Transverse colon (tissue), 4 donors: ENCODE measurements around the gene TMX1.

Experiments
- EP300 ChIP-seq: sonication (generic); formaldehyde crosslinking; IDR thresholded peaks from one replicate; pipeline ENCODE4 v1.6.1; 2017; ENCODE audit warnings: antibody characterized with exemption, low read depth
- POLR2AphosphoS5 ChIP-seq, 3 donors: sonication (generic); formaldehyde crosslinking; IDR thresholded peaks; one replicate each; pipeline ENCODE4 v1.6.1; 2016; ENCODE audit warnings: antibody characterized with exemption in 3 of 3
- TF ChIP-seq, protein P1 (sequence below), 5 experiments: fragments of 200-600 bp in 3 of 5; fragments of 450-650 bp in 2 of 5; sonication (generic) in 3 of 5; IDR thresholded peaks; 1 replicate in 2 of 5; 2 replicates in 3 of 5; pipeline ENCODE4 v1.5.1; 2016 to 2017; ENCODE audit warnings: antibody characterized with exemption in 5 of 5, inconsistent platforms in 3 of 5, mild to moderate bottlenecking in 2 of 5, moderate library complexity in 1 of 5

- TF ChIP-seq POLR2AphosphoS5 (IDR thresholded peaks at IDR 0.05), result no peak
- TF ChIP-seq, protein P1, sequence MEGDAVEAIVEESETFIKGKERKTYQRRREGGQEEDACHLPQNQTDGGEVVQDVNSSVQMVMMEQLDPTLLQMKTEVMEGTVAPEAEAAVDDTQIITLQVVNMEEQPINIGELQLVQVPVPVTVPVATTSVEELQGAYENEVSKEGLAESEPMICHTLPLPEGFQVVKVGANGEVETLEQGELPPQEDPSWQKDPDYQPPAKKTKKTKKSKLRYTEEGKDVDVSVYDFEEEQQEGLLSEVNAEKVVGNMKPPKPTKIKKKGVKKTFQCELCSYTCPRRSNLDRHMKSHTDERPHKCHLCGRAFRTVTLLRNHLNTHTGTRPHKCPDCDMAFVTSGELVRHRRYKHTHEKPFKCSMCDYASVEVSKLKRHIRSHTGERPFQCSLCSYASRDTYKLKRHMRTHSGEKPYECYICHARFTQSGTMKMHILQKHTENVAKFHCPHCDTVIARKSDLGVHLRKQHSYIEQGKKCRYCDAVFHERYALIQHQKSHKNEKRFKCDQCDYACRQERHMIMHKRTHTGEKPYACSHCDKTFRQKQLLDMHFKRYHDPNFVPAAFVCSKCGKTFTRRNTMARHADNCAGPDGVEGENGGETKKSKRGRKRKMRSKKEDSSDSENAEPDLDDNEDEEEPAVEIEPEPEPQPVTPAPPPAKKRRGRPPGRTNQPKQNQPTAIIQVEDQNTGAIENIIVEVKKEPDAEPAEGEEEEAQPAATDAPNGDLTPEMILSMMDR (IDR thresholded peaks at IDR 0.05), result no peak
- TF ChIP-seq EP300, result no peak
Observed at GRCh38 chr14:51228391-51228790, 11.7 kb upstream of the TMX1 start.
